Gastroesophageal sphincter (tissue), 4 donors: ENCODE results near the gene DEPDC1. TPM values are rescaled to one million over a fixed set of nuclear protein-coding genes. Genes with fewer than 3 reads are reported as not detected.

Experiments used
- ATAC-seq: fragments of 150-250 bp; one replicate; pipeline ENCODE4 v1.9.1; 2016; ENCODE audit warnings: mild to moderate bottlenecking, moderate library complexity
- H3K27ac ChIP-seq, 4 donors: fragments of 200-600 bp; sonication (generic) in 3 of 4; 1 replicate in 3 of 4; 2 replicates in 1 of 4; pipeline ENCODE4 v1.5.1; 2016 to 2019
- H3K27me3 ChIP-seq: fragments of 200-600 bp; sonication (generic); one replicate; pipeline ENCODE4 v1.5.1; 2019
- H3K36me3 ChIP-seq, 2 donors: fragments of 200-600 bp; sonication (generic); one replicate each; pipeline ENCODE4 v1.5.1; 2019; ENCODE audit warnings: control low read depth in 1 of 2
- H3K4me1 ChIP-seq, 3 donors: fragments of 200-600 bp; sonication (generic); 1 replicate in 2 of 3; 2 replicates in 1 of 3; pipeline ENCODE4 v1.5.1; 2016 to 2019; ENCODE audit warnings: control low read depth in 2 of 3
- H3K4me3 ChIP-seq, 2 donors: fragments of 200-600 bp; sonication (generic); one replicate each; pipeline ENCODE4 v1.5.1; 2019; ENCODE audit warnings: mild to moderate bottlenecking in 1 of 2, moderate library complexity in 1 of 2
- H3K9me3 ChIP-seq, 3 donors: fragments of 200-600 bp; sonication (generic); one replicate each; pipeline ENCODE4 v1.5.1; 2017 to 2019; ENCODE audit warnings: control low read depth in 2 of 3
- EP300 ChIP-seq: sonication (generic); formaldehyde crosslinking; IDR thresholded peaks from one replicate; pipeline ENCODE4 v1.6.1; 2017; ENCODE audit warnings: antibody characterized with exemption, mild to moderate bottlenecking
- POLR2A ChIP-seq, 2 donors: fragments of 450-650 bp; IDR thresholded peaks; one replicate each; pipeline ENCODE4 v1.6.1; 2017; ENCODE audit warnings: antibody characterized with exemption in 2 of 2, mild to moderate bottlenecking in 2 of 2, moderate library complexity in 1 of 2
- POLR2AphosphoS5 ChIP-seq: sonication (generic); formaldehyde crosslinking; IDR thresholded peaks from one replicate; pipeline ENCODE4 v1.6.1; 2017; ENCODE audit warnings: antibody characterized with exemption
- WGBS, 2 donors: methylation state at CpG; one replicate each; pipeline ENCODE4 v1.1.5; 2018; ENCODE audit warnings: low coverage in 1 of 2; 5-methylcytosine and 5-hydroxymethylcytosine counted together
- total RNA-seq, 4 donors: library from RNA; depleted of rRNA; stranded (reverse); fragments of >200 nt; gene quantifications; one replicate each; pipeline ENCODE4 v1.1.0, GENCODE V29; 2016
- TF ChIP-seq, protein P1 (sequence below), 4 experiments: fragments of 200-600 bp in 2 of 4; fragments of 450-650 bp in 2 of 4; sonication (generic) in 1 of 4; IDR thresholded peaks; one replicate each; pipeline ENCODE4 v1.5.1; 2017 to 2019; ENCODE audit warnings: antibody characterized with exemption in 4 of 4, mild to moderate bottlenecking in 2 of 4, moderate library complexity in 2 of 4

Gene DEPDC1
- total RNA-seq, 4 donors from 2014 or later: 0.25 TPM; not detected in 3

DNA sequence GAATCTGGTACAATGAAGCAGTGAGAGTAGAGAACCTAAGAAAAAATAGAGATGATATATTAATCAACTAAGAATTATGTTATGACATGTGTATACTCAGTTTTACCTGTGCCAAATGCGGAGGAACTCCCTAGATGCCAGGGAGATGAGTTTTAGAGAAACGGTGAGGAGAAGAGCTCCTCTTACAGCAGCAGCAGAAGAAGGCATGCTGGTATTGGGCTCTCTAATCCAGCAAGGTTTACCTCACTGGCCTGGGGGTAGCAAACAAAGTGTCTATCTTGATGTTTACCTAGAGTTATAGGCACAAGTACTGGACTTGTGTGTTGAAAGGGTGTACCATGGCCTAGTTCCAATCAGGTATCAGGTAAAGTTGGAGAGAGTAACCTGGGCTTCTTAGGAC is 28.9 kb upstream of the DEPDC1 start:
- no peak for ATAC-seq
- H3K4me3 ChIP-seq: no peak overlapping the region
- no peaks in the 10 kb centered on the region for H3K27me3 ChIP-seq
- 65 to 95% methylated on average over 2 of the region's 2 CpGs for WGBS, 2 donors
- no peak overlapping the region for H3K27ac ChIP-seq
- no peaks in the 10 kb centered on the region for H3K36me3 ChIP-seq
- peaks cover 0 to 1% (median 0%) of the 10 kb centered on the region in 3 donors for H3K9me3 ChIP-seq
- H3K4me1 ChIP-seq: peaks cover 0 to 6% (median 0%) of the 10 kb centered on the region in 3 donors
- TF ChIP-seq POLR2A (IDR thresholded peaks at IDR 0.05) (no peak), EP300 (no peak), POLR2AphosphoS5 (no peak)
- TF ChIP-seq, protein P1, sequence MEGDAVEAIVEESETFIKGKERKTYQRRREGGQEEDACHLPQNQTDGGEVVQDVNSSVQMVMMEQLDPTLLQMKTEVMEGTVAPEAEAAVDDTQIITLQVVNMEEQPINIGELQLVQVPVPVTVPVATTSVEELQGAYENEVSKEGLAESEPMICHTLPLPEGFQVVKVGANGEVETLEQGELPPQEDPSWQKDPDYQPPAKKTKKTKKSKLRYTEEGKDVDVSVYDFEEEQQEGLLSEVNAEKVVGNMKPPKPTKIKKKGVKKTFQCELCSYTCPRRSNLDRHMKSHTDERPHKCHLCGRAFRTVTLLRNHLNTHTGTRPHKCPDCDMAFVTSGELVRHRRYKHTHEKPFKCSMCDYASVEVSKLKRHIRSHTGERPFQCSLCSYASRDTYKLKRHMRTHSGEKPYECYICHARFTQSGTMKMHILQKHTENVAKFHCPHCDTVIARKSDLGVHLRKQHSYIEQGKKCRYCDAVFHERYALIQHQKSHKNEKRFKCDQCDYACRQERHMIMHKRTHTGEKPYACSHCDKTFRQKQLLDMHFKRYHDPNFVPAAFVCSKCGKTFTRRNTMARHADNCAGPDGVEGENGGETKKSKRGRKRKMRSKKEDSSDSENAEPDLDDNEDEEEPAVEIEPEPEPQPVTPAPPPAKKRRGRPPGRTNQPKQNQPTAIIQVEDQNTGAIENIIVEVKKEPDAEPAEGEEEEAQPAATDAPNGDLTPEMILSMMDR (IDR thresholded peaks at IDR 0.05): no peak

DNA sequence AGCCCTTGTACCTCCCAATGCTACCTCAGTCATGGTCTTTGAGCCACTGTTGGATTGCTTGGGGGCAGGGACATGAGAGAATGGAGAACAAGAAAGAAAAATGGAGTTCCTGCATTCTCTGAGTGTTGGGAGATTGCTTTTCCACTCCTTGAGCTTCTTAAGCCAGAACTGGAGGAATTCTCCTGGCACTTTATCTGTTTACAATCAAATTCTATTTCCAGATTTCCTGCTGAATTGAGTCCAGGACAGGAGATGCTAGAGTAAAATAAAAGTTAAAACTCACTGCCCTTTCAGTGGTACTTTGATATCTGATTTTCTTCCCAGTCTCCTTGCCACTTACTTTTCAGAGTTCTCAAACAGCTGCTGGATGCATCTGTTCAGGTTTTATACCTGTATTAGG is 24.4 kb upstream of the DEPDC1 start:
- no peak for ATAC-seq
- TF ChIP-seq POLR2AphosphoS5: no peak
- no peak for TF ChIP-seq EP300
- TF ChIP-seq, protein P1 (IDR thresholded peaks at IDR 0.05): no peak
- no peak for TF ChIP-seq POLR2A (IDR thresholded peaks at IDR 0.05)
- no peaks in the 10 kb centered on the region for H3K27me3 ChIP-seq
- no peaks in the 10 kb centered on the region for H3K36me3 ChIP-seq
- no peak overlapping the region for H3K27ac ChIP-seq
- H3K4me3 ChIP-seq: no peak overlapping the region
- H3K4me1 ChIP-seq: peaks cover 0 to 6% (median 0%) of the 10 kb centered on the region in 3 donors
- H3K9me3 ChIP-seq: no peaks in the 10 kb centered on the region

DNA sequence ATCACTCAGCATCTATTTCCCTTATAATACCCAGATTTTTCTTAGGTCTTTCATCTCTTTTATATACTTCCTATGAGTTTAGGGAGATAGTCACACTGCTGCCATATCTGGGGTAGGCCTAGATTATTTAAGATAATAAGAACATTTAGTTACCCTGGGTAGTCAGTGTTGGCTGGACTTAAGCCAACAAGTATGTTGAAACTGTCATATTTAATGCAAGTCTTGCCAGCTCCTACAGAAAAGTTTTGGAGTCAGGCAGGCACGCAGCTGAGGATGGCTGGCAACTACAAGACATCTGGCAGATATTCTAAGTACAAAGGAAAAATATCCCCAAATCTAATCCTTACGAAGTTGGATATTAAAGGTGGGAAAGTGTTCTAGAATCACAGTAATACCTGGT is 19.2 kb upstream of the DEPDC1 start:
- 55 to 91% methylated on average over 2 of the region's 2 CpGs for WGBS, 2 donors
- Histone ChIP-seq H3K4me3 (no peak overlapping the region), H3K9me3 (no peaks in the 10 kb centered on the region), H3K4me1 (peaks cover 0 to 2% (median 0%) of the 10 kb centered on the region in 3 donors), H3K36me3 (no peaks in the 10 kb centered on the region), H3K27ac (no peak overlapping the region), H3K27me3 (no peaks in the 10 kb centered on the region)
- ATAC-seq: no peak
- TF ChIP-seq EP300 (no peak), POLR2AphosphoS5 (no peak), POLR2A (IDR thresholded peaks at IDR 0.05) (no peak)
- TF ChIP-seq, protein P1 (IDR thresholded peaks at IDR 0.05): no peak

DNA sequence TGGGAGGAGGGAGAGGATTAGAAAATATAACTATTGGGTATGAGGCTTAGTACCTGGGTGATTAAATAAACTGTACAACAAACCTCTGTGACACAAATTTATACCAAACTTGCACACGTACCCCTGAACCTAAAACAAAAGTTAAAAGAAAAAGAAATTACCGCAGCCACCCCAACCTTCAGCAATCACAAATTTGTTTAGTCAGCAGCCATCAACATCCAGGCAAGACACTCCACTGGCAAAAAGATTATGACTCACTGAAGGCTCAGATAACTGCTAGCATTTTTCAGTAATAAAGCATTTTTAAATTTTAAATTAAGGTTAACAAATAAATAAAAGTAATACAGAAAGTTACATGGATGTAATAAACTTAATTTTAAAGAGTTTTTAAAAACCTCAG is 14.4 kb upstream of the DEPDC1 start:
- no peak overlapping the region for H3K4me3 ChIP-seq
- TF ChIP-seq, protein P1 (IDR thresholded peaks at IDR 0.05): no peak
- TF ChIP-seq POLR2AphosphoS5 (no peak), EP300 (no peak), POLR2A (IDR thresholded peaks at IDR 0.05) (no peak)
- no peak for ATAC-seq
- no peaks in the 10 kb centered on the region for H3K4me1 ChIP-seq
- no peaks in the 10 kb centered on the region for H3K27me3 ChIP-seq
- no peaks in the 10 kb centered on the region for H3K36me3 ChIP-seq
- WGBS, 2 donors: 93 to 95% methylated on average over 2 of the region's 2 CpGs
- H3K27ac ChIP-seq: no peak overlapping the region
- no peaks in the 10 kb centered on the region for H3K9me3 ChIP-seq

DNA sequence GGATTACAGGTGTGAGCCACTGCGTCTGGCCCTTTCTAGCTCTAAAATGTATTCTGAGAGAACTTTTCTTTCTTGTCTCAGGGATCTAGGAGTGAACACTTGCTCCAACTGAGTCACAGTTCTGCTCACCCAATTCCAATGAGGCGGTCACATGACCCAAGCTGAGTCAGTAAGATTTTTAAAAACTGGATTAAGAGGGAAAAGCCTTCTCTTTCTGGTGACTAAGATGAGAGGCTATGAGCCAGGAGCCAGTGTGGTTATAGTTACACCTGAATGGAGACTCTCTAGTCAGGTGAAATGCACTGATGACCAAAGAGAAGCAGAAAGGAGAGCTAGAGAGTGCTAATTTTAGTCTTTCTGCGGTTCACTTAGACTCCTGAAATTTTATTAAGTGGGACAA is 9.5 kb upstream of the DEPDC1 start:
- Histone ChIP-seq H3K27ac (no peak overlapping the region), H3K9me3 (peaks cover 0 to 10% (median 0%) of the 10 kb centered on the region in 3 donors), H3K27me3 (no peaks in the 10 kb centered on the region), H3K4me3 (no peak overlapping the region), H3K36me3 (no peaks in the 10 kb centered on the region), H3K4me1 (no peaks in the 10 kb centered on the region)
- ATAC-seq: no peak
- WGBS, 2 donors: 57 to 85% methylated on average over 1 to 2 of the region's 3 CpGs
- TF ChIP-seq POLR2A (IDR thresholded peaks at IDR 0.05) (no peak), EP300 (no peak), POLR2AphosphoS5 (no peak)
- TF ChIP-seq, protein P1 (IDR thresholded peaks at IDR 0.05): no peak
